Esophagus mucosa (tissue), 1 donor: ENCODE data around the gene AP1M2. TPM values are rescaled to one million over a fixed set of nuclear protein-coding genes. Genes with fewer than 3 reads are reported as not detected.
A peak's percentile ranks its signal among the peaks of the same experiment; 100 is the strongest.

Source experiments
- ATAC-seq: fragments of 200-7000 bp; cut with Tn5 transposase; one replicate; pipeline ENCODE4 v1.9.1; 2020
- total RNA-seq: library from RNA; stranded (reverse); gene quantifications from one replicate; pipeline ENCODE4 v1.2.4, GENCODE V29; 2023
- donor health status: DM: yes; HTN: yes; CAD: no.

AP1M2 gene
- total RNA-seq, result 61.5 TPM

GRCh38 chr19:10587022-10587838 is at the start of gene AP1M2:
TSS of gene AP1M2 (minus strand) at chr19:10587312. CDS start at chr19:10587231, 81 bp downstream.
- ATAC-seq, result peak; percentile 75

DNA sequence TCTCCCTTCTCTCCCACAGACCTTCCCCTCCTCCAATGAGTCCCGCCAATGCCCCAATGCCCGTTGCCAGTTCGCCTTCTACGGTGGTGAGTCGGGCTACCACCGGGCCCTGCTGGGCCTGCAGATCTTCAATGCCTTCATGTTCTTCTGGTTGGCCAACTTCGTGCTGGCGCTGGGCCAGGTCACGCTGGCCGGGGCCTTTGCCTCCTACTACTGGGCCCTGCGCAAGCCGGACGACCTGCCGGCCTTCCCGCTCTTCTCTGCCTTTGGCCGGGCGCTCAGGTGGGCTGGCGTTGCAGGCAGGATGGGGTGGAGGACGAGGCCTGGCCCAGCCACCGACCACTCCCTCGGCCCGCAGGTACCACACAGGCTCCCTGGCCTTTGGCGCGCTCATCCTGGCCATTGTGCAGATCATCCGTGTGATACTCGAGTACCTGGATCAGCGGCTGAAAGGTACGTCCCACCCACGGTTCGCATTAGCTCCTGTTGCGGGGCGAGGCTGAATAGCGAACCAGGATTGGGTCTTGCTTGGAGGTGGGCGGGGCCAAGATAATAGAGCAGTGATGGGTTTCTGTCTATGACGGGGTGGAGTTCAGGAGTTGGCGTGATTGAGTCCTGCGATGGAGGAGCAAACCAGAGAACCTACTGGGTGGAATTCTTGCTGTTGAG is 49.3 kb upstream of the AP1M2 start:
- ATAC-seq, result peak; percentile 13

GRCh38 chr19:10634963-10635362 is 47.9 kb upstream of the AP1M2 start:
- ATAC-seq, result no peak

GRCh38 chr19:10634430-10634829 is 47.3 kb upstream of the AP1M2 start:
- no peak for ATAC-seq

- peak; percentile 45 for ATAC-seq
Observed at GRCh38 chr19:10631874-10632273, 44.8 kb upstream of the AP1M2 start.

DNA sequence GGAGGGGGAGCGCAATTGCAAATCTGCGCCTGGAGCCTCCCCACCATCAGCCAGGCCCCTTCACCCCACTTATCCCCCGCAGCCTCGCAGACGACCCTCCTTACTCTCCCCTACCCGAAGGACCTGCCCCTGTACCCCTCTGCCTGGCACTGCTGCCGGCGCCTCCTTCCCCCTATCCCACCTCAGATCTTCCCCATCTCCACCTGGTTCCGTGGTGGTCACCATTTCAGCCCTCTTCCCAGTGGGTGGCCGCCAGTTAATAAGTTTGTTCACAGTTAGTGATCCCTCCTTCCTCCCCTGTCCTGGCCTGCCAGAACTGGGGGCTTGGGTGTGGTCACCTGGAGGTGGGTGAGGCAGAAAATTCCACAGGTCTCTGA is 38.6 kb upstream of the AP1M2 start:
- peak; percentile 13 for ATAC-seq

GRCh38 chr19:10625003-10625761 is 38.1 kb upstream of the AP1M2 start, which contains the start of gene SLC44A2:
TSS of gene SLC44A2 (plus strand) at chr19:10625553. CDS start at chr19:10625634, 81 bp downstream.
- ATAC-seq, result peak; percentile 94

GRCh38 chr19:10624585-10624984 is 37.5 kb upstream of the AP1M2 start:
- peak; percentile 13 for ATAC-seq

DNA sequence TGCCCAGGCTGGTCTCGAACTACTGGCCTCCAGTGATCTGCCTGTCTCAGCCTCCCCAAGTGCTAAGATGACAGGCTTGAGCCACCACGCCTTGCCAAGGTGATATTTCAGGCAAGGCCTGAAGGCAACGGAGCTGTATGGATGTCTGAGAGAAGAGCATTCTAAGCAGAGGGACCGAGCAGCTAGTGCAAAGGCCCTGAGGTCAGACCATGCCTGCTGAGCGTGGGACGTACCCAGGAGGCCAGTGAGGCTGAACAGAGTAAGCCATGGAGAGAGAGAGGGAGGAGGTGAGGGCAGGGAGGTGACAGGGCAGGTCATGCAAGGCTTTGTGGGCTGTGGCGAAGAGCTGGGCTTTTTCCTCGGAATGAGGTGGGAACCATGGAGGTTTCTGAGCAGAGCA is 34.9 kb upstream of the AP1M2 start:
- ATAC-seq, result no peak

DNA sequence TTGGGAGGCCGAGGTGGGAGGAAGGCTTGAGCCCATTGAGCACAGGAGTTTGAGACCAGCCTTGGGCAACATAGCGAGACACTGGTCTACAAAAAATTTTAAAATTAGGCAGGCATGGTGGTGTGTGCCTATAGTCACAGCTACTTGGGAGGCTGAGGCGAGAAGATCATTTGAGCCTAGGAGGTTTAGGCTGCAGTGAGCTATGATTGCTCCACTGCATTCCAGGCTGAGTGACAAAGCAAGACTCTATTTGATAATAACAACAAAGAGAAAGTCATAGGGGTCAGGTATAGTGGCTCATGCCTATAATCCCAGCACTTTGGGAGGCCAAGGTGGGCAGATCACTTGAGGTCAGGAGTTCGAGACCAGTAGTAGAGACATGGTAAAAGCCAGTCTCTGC is 33.7 kb upstream of the AP1M2 start:
- ATAC-seq, result no peak

DNA sequence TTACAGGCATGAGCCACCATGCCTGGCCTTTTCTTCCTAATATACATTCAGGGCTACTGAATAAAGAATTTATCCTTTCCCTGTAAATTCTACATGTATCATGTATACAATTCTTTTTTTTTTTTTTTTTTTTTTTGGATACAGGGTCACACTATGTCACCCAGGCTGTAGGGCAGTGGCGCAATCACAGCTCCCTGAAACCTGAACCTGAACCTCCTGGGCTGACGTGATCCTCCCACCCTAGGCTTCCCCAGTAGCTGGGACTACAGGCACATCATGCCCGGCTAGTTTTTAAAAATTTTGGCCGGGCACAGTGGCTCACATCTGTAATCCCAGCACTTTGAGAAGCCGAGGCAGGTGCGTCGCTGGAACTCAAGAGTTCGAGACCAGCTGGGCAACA is 31.7 kb upstream of the AP1M2 start:
- ATAC-seq, result peak; percentile 26

DNA sequence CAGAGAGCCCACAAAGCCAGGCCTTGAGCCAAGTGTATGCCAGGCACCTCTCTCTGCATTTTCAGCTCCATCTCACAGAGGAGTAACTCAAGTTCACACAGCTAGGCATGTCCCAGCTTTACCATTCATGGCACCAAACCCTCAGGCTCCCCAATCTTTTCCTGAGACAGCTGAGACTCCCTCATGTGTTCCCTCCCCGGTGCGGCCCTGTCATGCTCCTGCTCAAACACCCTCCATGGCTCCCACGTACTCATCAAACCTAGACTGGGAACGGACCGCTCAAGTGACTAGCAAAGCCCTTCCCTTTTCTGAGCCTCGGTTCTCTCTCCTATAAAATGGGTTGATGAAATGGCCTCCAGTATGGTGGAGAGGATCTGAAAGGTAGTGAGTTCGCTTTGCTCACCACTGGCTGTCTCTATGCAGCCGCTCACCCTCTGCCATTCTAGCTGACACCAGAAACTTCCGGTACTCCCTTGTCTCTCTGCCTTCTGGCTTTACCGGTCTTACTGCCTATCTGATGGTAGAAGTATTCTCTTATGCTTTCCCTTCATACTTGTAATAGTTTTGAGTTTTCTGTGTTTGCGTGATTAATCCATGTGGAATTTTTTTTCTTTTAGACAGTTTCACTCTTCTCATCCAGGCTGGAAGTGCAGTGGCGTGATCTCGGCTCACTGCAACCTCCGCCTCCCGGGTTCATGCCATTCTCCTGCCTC is 30.5 kb upstream of the AP1M2 start:
- ATAC-seq, result peak; percentile 90

GRCh38 chr19:10615429-10616023 is 28.4 kb upstream of the AP1M2 start:
- no peak for ATAC-seq

DNA sequence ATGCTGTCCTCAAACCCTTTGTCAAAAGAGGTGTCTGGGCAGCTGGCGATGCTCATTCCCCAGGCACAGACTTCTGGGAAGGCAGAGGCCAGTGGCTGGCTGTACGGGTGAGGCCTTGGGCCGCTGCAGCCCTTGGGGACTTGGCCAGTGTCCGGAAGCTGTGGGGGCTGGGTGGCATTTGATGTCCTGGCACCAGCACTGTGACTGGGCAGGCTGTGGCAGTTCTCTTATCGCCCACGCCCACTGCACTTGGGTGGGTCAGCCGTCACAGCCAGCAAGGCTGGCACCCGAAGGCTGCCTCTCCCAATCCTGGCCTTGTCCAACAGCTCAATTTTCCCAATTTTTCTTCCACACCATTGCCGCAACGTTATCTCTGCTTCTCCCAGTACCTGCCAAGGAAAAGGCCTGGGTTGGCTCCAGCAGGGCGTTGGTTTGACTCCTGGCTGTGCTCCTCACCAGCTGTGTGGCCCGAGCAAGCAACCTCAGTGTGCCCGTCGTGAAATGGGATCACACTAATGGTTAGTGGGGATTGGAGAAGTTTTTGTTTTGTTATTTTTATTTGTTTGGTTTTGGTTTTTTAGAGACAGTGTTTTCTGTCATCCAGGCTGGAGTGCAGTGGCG is 25.5 kb upstream of the AP1M2 start:
- peak; percentile 60 for ATAC-seq

DNA sequence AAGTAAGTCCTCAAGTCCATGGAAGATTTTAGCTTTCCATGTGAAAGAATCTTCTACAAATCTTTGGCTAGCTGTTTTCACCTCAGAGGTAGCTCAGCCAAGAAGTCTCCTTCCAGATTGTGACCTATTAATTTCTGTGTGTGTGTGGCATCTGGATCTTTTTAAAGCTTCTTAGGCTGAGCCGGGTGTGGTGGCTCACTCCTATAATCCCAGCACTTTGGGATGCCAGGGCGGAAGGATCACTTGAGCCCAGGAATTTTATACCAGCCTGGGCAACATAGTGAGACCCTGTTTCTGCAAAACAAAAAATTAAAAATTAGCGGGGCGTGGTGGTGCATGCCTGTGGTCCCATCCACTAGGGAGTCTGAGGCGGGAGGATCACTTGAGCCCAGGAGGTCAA is 24.8 kb upstream of the AP1M2 start:
- no peak for ATAC-seq

DNA sequence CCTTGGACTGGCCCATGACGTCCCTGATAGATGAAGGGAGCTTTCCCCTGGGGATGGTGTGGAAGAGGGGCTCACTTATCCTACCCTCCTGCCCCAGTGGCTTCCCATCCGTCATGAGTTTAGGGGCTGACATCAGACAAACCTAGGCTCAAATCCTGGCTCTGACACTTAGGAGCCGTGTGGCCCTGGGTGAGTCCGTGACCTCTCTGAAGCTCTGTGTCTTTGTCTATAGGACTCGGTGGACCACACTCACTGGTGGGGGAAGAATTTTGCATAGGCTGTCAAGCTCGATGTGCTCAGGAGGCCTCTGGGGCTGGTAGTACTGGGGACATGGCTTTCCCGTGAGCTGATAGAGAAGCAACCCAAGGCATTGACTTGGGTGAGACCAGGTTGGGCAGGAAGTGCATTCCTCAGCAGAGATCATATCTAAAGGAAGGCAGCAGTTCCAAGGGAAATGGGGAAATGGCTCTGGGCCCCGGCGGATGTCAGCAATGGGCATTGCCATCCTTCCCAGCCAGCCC is 17.4 kb upstream of the AP1M2 start:
- peak; percentile 36 for ATAC-seq

DNA sequence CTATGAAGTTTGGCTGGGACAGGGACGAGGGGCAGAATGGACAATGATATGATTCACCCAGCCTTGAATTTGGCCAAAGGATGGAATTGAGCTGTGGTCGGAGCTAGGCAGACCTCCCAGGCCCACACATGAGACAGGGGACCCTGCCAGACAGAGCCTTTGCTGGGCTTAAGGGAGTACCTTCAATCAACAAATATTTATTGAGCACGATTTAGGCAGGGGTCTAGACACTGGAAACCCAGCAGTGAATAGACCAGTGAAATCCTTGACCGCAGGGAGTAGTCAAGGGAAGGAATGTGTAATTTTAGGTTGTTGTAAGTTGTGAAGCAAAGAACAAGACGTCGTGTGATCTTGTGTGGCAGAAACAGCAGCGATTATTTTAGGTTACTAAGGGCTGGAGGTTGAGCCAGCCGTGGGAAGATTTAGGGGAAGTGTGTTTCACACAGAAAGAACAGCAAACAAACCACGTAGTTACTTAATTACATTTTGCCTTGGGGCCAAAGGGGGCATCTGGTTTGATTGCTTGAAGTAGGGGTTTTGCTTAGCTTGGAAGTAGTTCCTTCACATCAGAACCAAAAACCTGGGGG is 16.9 kb upstream of the AP1M2 start:
- ATAC-seq, result peak; percentile 3

- ATAC-seq, result peak; percentile 57
Observed at GRCh38 chr19:10603084-10603872, 16.2 kb upstream of the AP1M2 start.

- ATAC-seq, result peak; percentile 95
Observed at GRCh38 chr19:10602330-10603083, 15.4 kb upstream of the AP1M2 start.

DNA sequence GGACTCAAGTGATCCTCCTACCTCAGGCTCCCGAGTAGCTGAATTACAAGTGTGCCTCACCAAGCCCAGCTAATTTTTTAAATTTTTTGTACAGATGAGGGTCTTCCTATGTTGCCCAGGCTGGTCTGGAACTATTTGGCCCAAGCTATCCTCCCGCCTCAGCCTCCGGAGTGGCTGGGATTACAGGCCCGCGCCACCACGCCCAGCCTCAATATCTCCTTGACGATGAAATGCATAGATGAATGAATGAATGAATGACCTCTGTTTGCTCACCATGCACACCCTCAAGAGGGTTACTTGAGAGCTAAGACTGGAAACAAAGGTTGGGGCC is 14.9 kb upstream of the AP1M2 start:
- no peak for ATAC-seq
